Activated naive CD4-positive, alpha-beta T cell treated with anti-CD3 and anti-CD28 coated beads for 36 hours (primary cell): ENCODE data around the gene SCG3. TPM values are rescaled to one million over a fixed set of nuclear protein-coding genes. Genes with fewer than 3 reads are reported as not detected.

Source experiments
- CTCF ChIA-PET: fragments of 350-600 bp; sonication (Branson Sonifier 250); formaldehyde crosslinking; loops from one replicate; lab custom pipeline; 2021; ENCODE audit warnings: antibody characterized with exemption; lab: Charles Lee
- DNase-seq: peaks from one replicate; pipeline ENCODE4 v3.0.0-alpha.2; 2020
- H3K27ac Mint-ChIP-seq: one replicate; pipeline ENCODE4 v1.8.0; 2021; ENCODE audit warnings: mild to moderate bottlenecking, mixed read lengths
- H3K27me3 Mint-ChIP-seq: one replicate; pipeline ENCODE4 v1.8.0; 2021; ENCODE audit warnings: low read depth, mixed read lengths
- H3K36me3 Mint-ChIP-seq: one replicate; pipeline ENCODE4 v1.8.0; 2021; ENCODE audit warnings: low read depth, mixed read lengths
- H3K4me1 Mint-ChIP-seq: one replicate; pipeline ENCODE4 v1.8.0; 2021; ENCODE audit warnings: low read depth, mixed read lengths
- H3K4me3 Mint-ChIP-seq: one replicate; pipeline ENCODE4 v1.8.0; 2021; ENCODE audit warnings: mild to moderate bottlenecking, moderate library complexity, mixed read lengths
- H3K9me3 Mint-ChIP-seq: one replicate; pipeline ENCODE4 v1.8.0; 2021; ENCODE audit warnings: mixed read lengths
- intact Hi-C: fragments of 100-400 bp; cut with micrococcal nuclease; formaldehyde crosslinking; loops from one replicate; pipeline ENCODE4 v1.15.1; 2023
- total RNA-seq, 2 experiments: library from RNA; stranded (reverse); gene quantifications; one replicate each; pipeline ENCODE4 v1.2.3, GENCODE V29; 2021

Gene SCG3
- total RNA-seq, 2 experiments from 2014 or later: not detected

DNA sequence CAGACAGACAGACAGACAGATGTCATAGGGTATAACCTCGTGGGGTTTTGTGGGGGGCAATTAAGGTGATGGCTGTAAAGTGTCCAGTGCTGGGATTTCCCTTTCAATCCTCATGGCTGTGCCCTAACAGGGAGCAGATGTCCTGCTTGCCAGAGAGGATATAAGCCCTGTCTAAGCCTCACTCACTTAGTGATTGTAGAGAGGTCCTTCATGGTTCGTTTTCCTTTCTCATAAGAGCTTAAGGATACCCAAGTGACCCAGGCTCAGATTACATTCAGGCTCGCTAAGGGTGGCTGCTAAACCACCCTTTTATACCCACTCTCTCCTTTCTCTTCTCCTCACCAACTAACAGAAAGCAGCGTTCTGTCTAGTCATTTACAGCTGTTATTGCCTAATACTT lies 36.9 kb downstream of the SCG3 start:
- intact Hi-C loops: no loop called here
- H3K9me3 Mint-ChIP-seq: no peaks in the 10 kb centered on the region
- peaks cover 13% of the 10 kb centered on the region for H3K36me3 Mint-ChIP-seq
- H3K27ac Mint-ChIP-seq: no peak overlapping the region
- no peaks in the 10 kb centered on the region for H3K27me3 Mint-ChIP-seq
- no peak overlapping the region for H3K4me3 Mint-ChIP-seq
- no peak for DNase-seq
- H3K4me1 Mint-ChIP-seq: peaks cover 11% of the 10 kb centered on the region
- CTCF ChIA-PET: no interaction called here

DNA sequence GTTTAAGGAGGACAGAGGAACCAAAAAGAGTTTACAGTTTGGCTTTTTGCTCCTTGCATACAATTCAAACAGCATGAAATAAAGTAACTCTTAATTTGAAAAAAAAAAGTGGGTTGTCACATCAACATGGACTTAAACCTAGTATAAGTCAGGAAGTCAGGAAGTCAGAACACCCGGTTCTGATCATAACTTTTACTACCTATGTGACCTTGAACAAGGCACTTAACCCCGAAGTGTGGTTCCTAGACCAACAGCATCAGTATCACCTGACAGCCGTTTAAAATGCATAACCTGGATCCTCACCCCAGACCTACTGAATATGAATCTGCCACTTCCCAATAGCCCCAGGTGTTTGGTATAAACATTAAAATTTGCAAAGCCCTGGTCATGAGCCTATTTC lies 37.4 kb downstream of the SCG3 start:
- no peak for DNase-seq
- H3K27me3 Mint-ChIP-seq: no peaks in the 10 kb centered on the region
- no peak overlapping the region for H3K27ac Mint-ChIP-seq
- no peak overlapping the region for H3K4me3 Mint-ChIP-seq
- peaks cover 11% of the 10 kb centered on the region for H3K4me1 Mint-ChIP-seq
- H3K9me3 Mint-ChIP-seq: no peaks in the 10 kb centered on the region
- peaks cover 13% of the 10 kb centered on the region for H3K36me3 Mint-ChIP-seq
- intact Hi-C loops: no loop called here
- CTCF ChIA-PET: interaction anchor here (0.7 kb wide), 1 partner anchor 10 kb away, joined by 4 read pairs; no protein-coding TSS in a partner anchor

DNA sequence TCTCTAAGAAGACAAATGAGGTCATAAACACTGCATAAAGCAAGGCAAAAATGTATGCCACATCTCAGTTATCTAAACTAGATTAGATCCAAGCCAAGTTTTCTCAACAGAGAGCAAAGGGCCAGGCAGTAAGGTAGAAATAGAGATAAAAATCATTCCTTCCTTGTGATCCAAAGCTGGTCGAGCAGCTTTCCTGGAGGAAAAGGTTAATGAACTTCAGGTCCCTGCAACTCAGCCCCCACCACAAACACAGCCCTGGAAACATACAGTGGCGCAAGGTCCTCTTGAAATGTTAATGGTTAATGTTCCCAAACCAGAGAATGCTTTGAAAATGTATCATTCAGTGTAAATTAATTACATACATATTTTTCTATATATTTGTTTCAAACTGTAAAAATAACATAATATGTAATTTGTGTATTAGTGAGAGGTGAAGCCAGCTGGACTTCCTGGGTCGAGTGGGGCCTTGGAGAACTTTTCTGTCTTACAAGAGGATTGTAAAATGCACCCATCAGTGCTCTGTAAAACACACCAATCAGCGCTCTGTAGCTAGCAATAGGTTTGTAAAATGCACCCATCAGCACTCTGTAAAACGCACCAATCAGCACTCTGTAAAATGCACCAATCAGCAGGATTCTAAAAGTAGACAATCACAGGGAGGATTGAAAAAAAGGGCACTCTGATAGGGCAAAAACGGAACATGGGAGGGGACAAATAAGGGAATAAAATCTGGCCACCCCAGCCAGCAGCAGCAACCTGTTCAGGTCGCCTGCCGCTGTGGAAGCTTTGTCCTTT lies 39.1 kb downstream of the SCG3 start:
- no peak overlapping the region for H3K4me3 Mint-ChIP-seq
- peaks cover 15% of the 10 kb centered on the region for H3K36me3 Mint-ChIP-seq
- H3K4me1 Mint-ChIP-seq: peaks cover 22% of the 10 kb centered on the region
- no peak for DNase-seq
- no peak overlapping the region for H3K27ac Mint-ChIP-seq
- no peaks in the 10 kb centered on the region for H3K27me3 Mint-ChIP-seq
- CTCF ChIA-PET: interaction anchor here (0.6 kb wide), 1 partner anchor 845 kb away, joined by 3 read pairs; no protein-coding TSS in a partner anchor
- H3K9me3 Mint-ChIP-seq: no peaks in the 10 kb centered on the region
- intact Hi-C loops: no loop called here

DNA sequence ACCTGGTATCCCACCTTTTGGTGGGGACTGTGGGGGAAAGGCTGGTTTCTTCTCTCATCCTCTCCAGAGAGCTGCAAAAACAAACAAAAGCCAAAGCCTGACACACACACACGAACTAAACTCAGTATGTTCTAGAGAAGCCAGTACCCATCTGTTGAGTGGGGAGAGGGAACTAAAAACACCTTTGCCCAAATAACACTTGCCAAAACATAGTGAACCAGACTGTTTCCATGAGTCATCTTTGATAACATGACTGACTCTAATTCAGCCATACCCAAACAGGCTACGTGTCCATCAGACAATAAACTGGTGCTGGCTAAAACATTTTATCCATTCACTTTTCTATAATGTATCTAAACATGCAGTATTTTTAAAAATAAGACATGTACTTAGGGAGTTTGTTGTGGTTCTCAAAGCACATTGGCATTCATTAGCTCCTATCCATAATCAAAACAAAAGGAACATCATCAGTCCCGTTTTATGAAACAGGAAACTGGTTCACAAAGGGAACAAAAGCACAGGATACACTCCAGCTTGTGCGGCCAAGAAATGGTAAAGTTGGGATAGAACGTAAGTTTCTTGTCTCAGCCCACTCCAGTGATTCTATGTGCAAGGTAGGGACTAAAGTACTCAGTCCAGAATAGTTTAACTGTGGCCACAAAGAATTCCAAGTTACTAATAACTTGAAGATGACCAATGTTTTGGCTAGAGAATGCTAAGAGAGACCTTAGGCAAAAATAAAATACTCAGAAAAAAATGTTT lies 40.1 kb downstream of the SCG3 start:
- no peak overlapping the region for H3K4me3 Mint-ChIP-seq
- peaks cover 15% of the 10 kb centered on the region for H3K36me3 Mint-ChIP-seq
- DNase-seq: no peak
- intact Hi-C loops: no loop called here
- CTCF ChIA-PET: interaction anchor here (0.6 kb wide), 1 partner anchor 10 kb away, joined by 3 read pairs; no protein-coding TSS in a partner anchor
- H3K4me1 Mint-ChIP-seq: peaks cover 31% of the 10 kb centered on the region
- H3K9me3 Mint-ChIP-seq: no peaks in the 10 kb centered on the region
- no peak overlapping the region for H3K27ac Mint-ChIP-seq
- H3K27me3 Mint-ChIP-seq: no peaks in the 10 kb centered on the region

DNA sequence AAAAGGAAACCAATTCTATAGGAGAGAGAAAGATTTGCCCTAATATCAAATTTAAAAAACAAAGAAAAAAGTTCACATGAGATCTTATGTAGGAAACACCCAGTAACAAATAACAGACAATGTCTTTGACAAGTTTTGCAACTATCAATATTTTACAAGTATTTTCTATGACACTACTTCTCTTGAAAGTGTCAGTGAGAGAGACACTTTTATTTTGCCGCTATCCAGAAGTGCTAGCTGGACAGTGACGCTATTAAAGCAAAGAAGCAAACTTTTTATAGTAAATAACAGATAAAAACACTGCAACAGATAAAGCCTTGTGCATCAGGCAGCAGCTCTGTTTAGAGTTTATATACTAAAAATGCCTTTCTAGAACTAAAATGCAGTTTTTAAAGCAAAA lies 42.9 kb downstream of the SCG3 start:
- Mint-ChIP-seq H3K4me3 (no peak overlapping the region), H3K36me3 (peaks cover 15% of the 10 kb centered on the region), H3K4me1 (peaks cover 44% of the 10 kb centered on the region), H3K27me3 (no peaks in the 10 kb centered on the region), H3K27ac (no peak overlapping the region), H3K9me3 (no peaks in the 10 kb centered on the region)
- intact Hi-C loops: no loop called here
- DNase-seq: no peak
- CTCF ChIA-PET: interaction anchor here (0.7 to 1.4 kb wide), 2 partner anchors 12 to 35 kb away, joined by 3 to 4 read pairs; no protein-coding TSS in a partner anchor

GRCh38 chr15:51724673-51725072 lies 43.4 kb downstream of the SCG3 start:
- Mint-ChIP-seq H3K27me3 (no peaks in the 10 kb centered on the region), H3K36me3 (peaks cover 15% of the 10 kb centered on the region), H3K4me1 (peaks cover 46% of the 10 kb centered on the region), H3K9me3 (no peaks in the 10 kb centered on the region), H3K4me3 (no peak overlapping the region), H3K27ac (no peak overlapping the region)
- CTCF ChIA-PET: interaction anchor here (0.7 to 1.4 kb wide), 3 partner anchors 12 to 53 kb away, joined by 3 to 5 read pairs (median 4); no protein-coding TSS in a partner anchor
- no peak for DNase-seq
- intact Hi-C loops: no loop called here

DNA sequence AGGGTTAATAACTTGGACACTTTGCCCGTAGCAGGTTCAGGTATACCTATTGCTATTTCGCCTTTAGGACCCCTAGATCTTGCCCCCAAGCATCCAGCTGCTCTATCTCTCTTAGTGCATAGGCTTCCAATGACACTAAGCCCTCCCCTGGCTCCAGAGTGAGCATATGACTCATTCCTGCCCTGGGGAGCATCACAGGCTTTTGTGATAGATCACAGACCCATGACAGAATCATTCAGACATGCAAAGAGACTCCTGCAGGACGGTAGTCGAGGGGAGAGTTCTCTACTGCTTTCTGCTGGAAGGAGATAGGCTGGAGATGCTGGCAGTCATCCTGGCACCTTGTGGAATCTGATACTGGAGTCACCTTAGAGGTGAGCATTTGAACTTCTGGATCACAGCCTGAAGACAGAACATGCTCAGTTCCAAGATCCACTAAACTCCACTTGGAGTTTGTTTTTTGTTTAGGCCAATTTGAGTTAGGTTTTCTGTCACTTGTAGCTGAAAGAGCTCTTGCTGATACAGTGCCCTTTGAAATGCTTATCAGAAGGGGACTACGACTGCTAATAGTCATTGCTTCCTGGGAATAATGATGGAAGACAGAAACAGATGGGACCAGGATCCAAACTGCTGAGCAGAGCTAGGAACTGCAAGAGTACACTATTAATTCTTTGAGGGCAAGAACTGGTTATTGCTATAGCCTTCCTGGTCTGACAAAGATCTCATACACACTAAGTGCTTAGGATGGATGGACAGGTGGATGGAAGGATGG lies 45.2 kb downstream of the SCG3 start:
- peak; percentile 74 for DNase-seq
- no peak overlapping the region for H3K4me3 Mint-ChIP-seq

GRCh38 chr15:51727141-51727897 lies 46.0 kb downstream of the SCG3 start:
- H3K4me3 Mint-ChIP-seq: no peak overlapping the region
- H3K36me3 Mint-ChIP-seq: peaks cover 6% of the 10 kb centered on the region
- peak; percentile 58 for DNase-seq
- intact Hi-C loops: loop anchor here (2.0 kb wide), 4 partner anchors 47 to 105 kb away; partner anchors contain the start of genes DMXL2 and SCG3
- H3K27ac Mint-ChIP-seq: no peak overlapping the region
- H3K4me1 Mint-ChIP-seq: peaks cover 60% of the 10 kb centered on the region
- CTCF ChIA-PET: interaction anchor here (0.6 to 1.4 kb wide), 2 partner anchors 17 to 32 kb away, joined by 3 read pairs; no protein-coding TSS in a partner anchor
- no peaks in the 10 kb centered on the region for H3K27me3 Mint-ChIP-seq
- H3K9me3 Mint-ChIP-seq: no peaks in the 10 kb centered on the region

More for the DNA sequence above, 45.2 kb downstream of the SCG3 start:
- CTCF ChIA-PET: interaction anchor here (1.1 to 1.4 kb wide), 2 partner anchors 10 to 16 kb away, joined by 3 read pairs; no protein-coding TSS in a partner anchor
- H3K27me3 Mint-ChIP-seq: no peaks in the 10 kb centered on the region
- intact Hi-C loops: loop anchor here (1.0 to 2.0 kb wide), 5 partner anchors 10 to 104 kb away; partner anchors contain the start of genes DMXL2 and SCG3
- no peak overlapping the region for H3K27ac Mint-ChIP-seq
- H3K9me3 Mint-ChIP-seq: no peaks in the 10 kb centered on the region
- H3K4me1 Mint-ChIP-seq: peaks cover 57% of the 10 kb centered on the region
- peaks cover 9% of the 10 kb centered on the region for H3K36me3 Mint-ChIP-seq

- Mint-ChIP-seq H3K9me3 (no peaks in the 10 kb centered on the region), H3K4me1 (peaks cover 75% of the 10 kb centered on the region), H3K27me3 (no peaks in the 10 kb centered on the region), H3K36me3 (peaks cover 7% of the 10 kb centered on the region), H3K27ac (peak overlapping the region; percentile 82), H3K4me3 (peak overlapping the region; percentile 60)
- intact Hi-C loops: no loop called here
- CTCF ChIA-PET: interaction anchor here (0.6 to 9.2 kb wide), 4 partner anchors 10 to 81 kb away, joined by 3 to 63 read pairs (median 12); no protein-coding TSS in a partner anchor
- peak; percentile 57 for DNase-seq
Observed at GRCh38 chr15:51731549-51732267, 50.4 kb downstream of the SCG3 start.

GRCh38 chr15:51732646-51733045 lies 51.3 kb downstream of the SCG3 start:
- peak overlapping the region; percentile 47 for H3K27ac Mint-ChIP-seq
- no peak overlapping the region for H3K4me3 Mint-ChIP-seq
- H3K27me3 Mint-ChIP-seq: no peaks in the 10 kb centered on the region
- peaks cover 7% of the 10 kb centered on the region for H3K36me3 Mint-ChIP-seq
- H3K9me3 Mint-ChIP-seq: no peaks in the 10 kb centered on the region
- H3K4me1 Mint-ChIP-seq: peaks cover 65% of the 10 kb centered on the region
- DNase-seq: no peak
- intact Hi-C loops: no loop called here
- CTCF ChIA-PET: interaction anchor here (1.3 to 9.2 kb wide), 3 partner anchors 18 to 82 kb away, joined by 4 to 63 read pairs (median 19); no protein-coding TSS in a partner anchor
